ENCODE measurements around the gene NIPSNAP2.
"Not testable (repeated sequence)": the region's sequence is repeated elsewhere in the genome, so short reads cannot be mapped to it uniquely, and the experiment has no call there.

NIPSNAP2 gene

DNA sequence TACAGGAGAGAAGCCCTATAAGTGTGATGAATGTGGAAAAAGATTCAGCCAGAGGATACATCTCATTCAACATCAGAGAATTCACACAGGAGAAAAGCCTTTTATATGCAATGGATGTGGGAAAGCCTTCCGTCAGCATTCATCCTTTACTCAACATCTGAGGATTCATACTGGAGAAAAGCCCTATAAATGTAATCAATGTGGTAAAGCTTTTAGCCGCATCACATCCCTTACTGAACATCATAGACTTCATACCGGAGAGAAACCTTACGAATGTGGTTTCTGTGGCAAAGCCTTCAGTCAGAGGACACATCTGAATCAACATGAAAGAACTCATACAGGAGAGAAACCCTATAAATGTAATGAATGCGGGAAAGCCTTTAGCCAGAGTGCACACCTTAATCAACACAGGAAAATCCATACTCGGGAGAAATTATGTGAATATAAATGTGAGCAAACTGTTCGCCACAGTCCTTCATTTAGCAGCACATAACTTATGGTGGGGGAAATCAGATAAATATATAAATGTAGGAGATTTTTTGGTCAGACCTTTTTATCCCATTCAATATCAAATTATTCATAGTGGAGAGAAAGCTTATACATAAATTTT lies 24.8 kb upstream of the NIPSNAP2 start:
- DNase-seq (ENCODE audit: low read depth), result no peak
- TF ChIP-seq, protein P1, sequence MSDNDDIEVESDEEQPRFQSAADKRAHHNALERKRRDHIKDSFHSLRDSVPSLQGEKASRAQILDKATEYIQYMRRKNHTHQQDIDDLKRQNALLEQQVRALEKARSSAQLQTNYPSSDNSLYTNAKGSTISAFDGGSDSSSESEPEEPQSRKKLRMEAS (IDR thresholded peaks at IDR 0.05; ENCODE audit: low read depth, low read length), result no peak
- TF ChIP-seq MYC (IDR thresholded peaks at IDR 0.05; ENCODE audit: low read depth, low read length), result no peak
- TF ChIP-seq, protein P2, sequence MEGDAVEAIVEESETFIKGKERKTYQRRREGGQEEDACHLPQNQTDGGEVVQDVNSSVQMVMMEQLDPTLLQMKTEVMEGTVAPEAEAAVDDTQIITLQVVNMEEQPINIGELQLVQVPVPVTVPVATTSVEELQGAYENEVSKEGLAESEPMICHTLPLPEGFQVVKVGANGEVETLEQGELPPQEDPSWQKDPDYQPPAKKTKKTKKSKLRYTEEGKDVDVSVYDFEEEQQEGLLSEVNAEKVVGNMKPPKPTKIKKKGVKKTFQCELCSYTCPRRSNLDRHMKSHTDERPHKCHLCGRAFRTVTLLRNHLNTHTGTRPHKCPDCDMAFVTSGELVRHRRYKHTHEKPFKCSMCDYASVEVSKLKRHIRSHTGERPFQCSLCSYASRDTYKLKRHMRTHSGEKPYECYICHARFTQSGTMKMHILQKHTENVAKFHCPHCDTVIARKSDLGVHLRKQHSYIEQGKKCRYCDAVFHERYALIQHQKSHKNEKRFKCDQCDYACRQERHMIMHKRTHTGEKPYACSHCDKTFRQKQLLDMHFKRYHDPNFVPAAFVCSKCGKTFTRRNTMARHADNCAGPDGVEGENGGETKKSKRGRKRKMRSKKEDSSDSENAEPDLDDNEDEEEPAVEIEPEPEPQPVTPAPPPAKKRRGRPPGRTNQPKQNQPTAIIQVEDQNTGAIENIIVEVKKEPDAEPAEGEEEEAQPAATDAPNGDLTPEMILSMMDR (IDR thresholded peaks at IDR 0.05; ENCODE audit: low read depth, low read length), result no peak
- H3K4me3 ChIP-seq (ENCODE audit: low read depth, low read length), result no peak overlapping the region

DNA sequence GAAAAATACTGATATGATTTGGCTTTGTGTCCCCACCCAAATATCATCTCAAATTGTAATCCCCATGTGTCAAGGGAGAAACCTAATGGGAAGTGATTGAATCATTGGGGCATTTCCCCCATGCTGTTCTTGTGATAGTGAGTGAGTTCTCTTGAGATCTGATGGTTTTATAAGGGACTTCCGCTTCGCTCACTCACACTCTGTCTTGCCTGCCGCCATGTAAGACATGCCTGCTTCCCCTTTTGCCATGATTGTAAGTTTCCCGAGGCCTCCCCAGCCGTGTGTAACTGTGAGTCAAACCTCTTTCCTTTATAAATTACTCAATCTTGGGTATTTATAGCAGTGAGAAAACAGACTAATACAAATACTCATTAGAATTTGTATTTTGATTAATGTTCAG lies 17.8 kb upstream of the NIPSNAP2 start:
- no peak for TF ChIP-seq POLR2A (IDR thresholded peaks at IDR 0.05; ENCODE audit: extremely low read depth, insufficient read length)
- TF ChIP-seq, protein P2 (IDR thresholded peaks at IDR 0.05; ENCODE audit: low read depth, low read length), result no peak
- TF ChIP-seq, protein P1 (IDR thresholded peaks at IDR 0.05; ENCODE audit: low read depth, low read length), result no peak
- TF ChIP-seq MYC (IDR thresholded peaks at IDR 0.05; ENCODE audit: low read depth, low read length), result no peak
- H3K4me3 ChIP-seq (ENCODE audit: low read depth, low read length), result no peak overlapping the region
- peak; percentile 32 for DNase-seq (ENCODE audit: low read depth)

DNA sequence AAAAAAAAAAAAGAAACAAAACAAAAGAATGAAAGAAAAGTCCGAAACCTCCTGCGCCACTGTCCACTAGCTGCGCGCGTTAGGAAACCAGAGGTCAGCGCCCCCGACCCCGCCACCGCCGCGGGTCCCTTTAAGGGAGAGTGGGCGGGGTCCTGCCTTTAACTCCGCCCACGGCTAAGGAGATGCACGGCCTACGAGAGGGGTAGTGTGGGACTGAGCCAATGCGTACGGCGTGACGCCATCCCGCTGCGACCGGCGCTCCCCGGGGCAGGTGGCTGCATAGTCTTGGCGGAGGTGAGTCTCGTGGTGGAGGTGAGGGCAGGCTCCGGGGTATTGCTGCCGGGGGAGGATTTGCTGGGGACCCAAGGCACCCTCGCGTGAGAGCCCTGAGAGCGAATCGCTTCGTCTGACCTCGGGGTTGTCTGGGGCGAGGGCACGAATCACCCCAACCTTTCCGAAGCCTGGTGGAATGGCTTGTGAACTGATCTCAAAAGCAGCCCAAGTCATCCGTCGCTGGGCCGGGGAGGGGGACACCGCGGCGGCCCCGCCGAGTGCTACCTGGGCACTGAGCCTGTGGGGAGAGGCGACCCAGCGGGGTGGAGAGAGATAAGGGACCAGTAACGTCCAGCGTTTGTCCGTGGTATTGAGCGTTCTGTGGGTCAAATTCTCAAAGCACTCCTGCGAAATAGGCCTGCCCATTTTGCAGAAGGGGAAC lies 12.6 kb upstream of the NIPSNAP2 start, which contains the start of gene MRPS17:
Gene MRPS17, plus strand, starts transcription at position 241 of the 715 bp plus-strand sequence. CDS start 1,319 bp downstream, outside the sequence.
- TF ChIP-seq POLR2A (IDR thresholded peaks at IDR 0.05; ENCODE audit: extremely low read depth, insufficient read length) (peak; percentile 96), MYC (IDR thresholded peaks at IDR 0.05; ENCODE audit: low read depth, low read length) (peak; percentile 99)
- TF ChIP-seq, protein P1 (IDR thresholded peaks at IDR 0.05; ENCODE audit: low read depth, low read length), result peak; percentile 92
- TF ChIP-seq, protein P2 (IDR thresholded peaks at IDR 0.05; ENCODE audit: low read depth, low read length), result no peak
- H3K4me3 ChIP-seq (ENCODE audit: low read depth, low read length), result peak within 1 kb of the TSS; percentile 100
- DNase-seq (ENCODE audit: low read depth), result peak; percentile 95

DNA sequence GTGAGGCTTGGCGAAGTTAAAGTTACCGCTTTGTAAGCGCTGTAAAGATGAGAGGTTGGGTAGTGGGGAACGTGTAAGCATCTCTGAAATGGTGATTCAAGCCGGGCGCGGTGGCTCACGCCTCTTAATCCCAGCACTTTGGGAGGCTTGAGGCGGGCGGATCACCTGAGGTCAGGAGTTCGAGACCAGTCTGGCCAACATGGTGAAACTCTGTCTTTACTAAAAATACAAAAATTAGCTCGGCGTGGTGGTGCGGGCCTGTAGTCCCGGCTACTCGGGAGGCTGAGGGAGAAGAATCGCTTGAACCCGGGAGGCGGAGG lies 12.1 kb upstream of the NIPSNAP2 start:
- peak overlapping the region; percentile 100 for H3K4me3 ChIP-seq (ENCODE audit: low read depth, low read length)
- not testable (repeated sequence) for DNase-seq (ENCODE audit: low read depth)

DNA sequence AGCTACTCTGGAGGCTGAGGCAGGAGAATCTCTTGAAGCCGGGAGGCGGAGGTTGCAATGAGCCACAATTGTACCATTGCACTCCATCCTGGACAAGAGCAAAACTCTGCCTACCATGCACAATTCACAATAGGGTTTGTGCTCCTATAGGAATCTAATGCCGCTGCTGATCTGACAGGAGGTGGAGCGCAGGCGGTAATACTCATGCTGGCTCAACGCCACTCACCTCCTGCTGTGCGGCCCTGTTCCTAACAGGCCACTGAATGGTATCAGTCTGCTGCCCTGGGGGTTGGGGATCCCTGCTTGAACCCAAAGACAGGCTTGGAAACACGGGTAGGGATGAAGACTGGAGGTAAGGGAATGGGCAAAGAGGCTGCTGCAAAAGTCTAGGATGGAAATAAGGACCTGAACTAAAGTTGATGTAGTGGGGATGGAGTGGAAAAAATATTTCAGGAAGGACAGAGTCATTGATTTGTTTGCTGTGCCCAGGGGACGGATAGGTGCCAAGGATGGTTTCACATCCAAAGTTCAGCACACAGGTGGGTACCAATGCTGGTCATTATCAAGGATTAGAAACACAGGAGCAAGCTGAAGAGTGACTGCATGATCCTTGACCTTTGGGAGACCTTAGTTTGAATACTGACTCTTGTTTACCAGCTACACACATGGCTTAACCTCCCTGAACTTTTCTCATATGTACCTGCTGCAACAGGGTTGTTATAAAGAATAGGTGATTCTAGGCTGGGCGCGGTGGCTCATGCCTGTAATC lies 10.5 kb upstream of the NIPSNAP2 start:
- DNase-seq (ENCODE audit: low read depth), result no peak
- TF ChIP-seq POLR2A (IDR thresholded peaks at IDR 0.05; ENCODE audit: extremely low read depth, insufficient read length) (no peak), MYC (IDR thresholded peaks at IDR 0.05; ENCODE audit: low read depth, low read length) (no peak)
- TF ChIP-seq, protein P1 (IDR thresholded peaks at IDR 0.05; ENCODE audit: low read depth, low read length), result no peak
- TF ChIP-seq, protein P2 (IDR thresholded peaks at IDR 0.05; ENCODE audit: low read depth, low read length), result no peak
- no peak overlapping the region for H3K4me3 ChIP-seq (ENCODE audit: low read depth, low read length)

DNA sequence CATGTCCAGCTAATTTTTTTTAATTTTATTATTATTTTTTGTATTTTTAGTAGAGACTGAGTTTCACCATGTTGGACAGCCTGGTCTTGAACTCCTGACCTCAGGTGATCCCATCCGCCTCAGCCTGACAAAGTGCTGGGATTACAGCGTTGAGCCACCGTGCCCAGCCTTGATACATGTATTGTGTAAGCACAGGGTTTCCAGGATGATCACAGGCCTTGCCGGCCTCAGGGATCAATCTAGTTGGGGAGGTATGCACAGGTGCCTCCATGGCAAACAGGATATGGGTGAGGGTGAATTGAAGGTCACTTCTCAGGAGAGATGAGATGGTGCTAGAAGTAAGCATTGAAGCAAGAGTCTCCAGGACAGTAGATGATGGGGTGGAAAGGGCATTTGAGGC lies 7.2 kb upstream of the NIPSNAP2 start:
- no peak for TF ChIP-seq POLR2A (IDR thresholded peaks at IDR 0.05; ENCODE audit: extremely low read depth, insufficient read length)
- TF ChIP-seq, protein P2 (IDR thresholded peaks at IDR 0.05; ENCODE audit: low read depth, low read length), result no peak
- TF ChIP-seq, protein P1 (IDR thresholded peaks at IDR 0.05; ENCODE audit: low read depth, low read length), result no peak
- TF ChIP-seq MYC (IDR thresholded peaks at IDR 0.05; ENCODE audit: low read depth, low read length), result no peak
- no peak overlapping the region for H3K4me3 ChIP-seq (ENCODE audit: low read depth, low read length)
- DNase-seq (ENCODE audit: low read depth), result no peak

All from NB4 (cell line).